Loucy (cell line): Measurements from ENCODE around the gene ALKAL2.

Experiments used
- H2AFZ ChIP-seq: fragments of 200-600 bp; sonication (generic); 2 replicates; pipeline ENCODE4 v1.6.0; 2016; ENCODE audit warnings: antibody characterized with exemption, mild to moderate bottlenecking, low read length, moderate library complexity
- H3F3A ChIP-seq: fragments of 200-600 bp; 2 replicates; pipeline ENCODE4 v1.6.0; 2016; ENCODE audit warnings: antibody characterized with exemption, low read depth, mild to moderate bottlenecking
- H3K27me3 ChIP-seq: fragments of 200-600 bp; sonication (generic); 2 replicates; pipeline ENCODE4 v1.6.1; 2014; ENCODE audit warnings: low read length, mild to moderate bottlenecking; ENCODE audit not compliant: insufficient read depth, poor library complexity, severe bottlenecking
- H3K36me3 ChIP-seq: fragments of 200-600 bp; sonication (generic); 2 replicates; pipeline ENCODE4 v1.6.1; 2016; ENCODE audit warnings: low read length; ENCODE audit not compliant: insufficient read depth
- H3K4me1 ChIP-seq: fragments of 200-600 bp; sonication (generic); 2 replicates; pipeline ENCODE4 v1.5.1; 2014; ENCODE audit warnings: low read length, mild to moderate bottlenecking; ENCODE audit not compliant: insufficient read depth, poor library complexity, severe bottlenecking
- H3K4me2 ChIP-seq: fragments of 200-600 bp; sonication (generic); 2 replicates; pipeline ENCODE4 v1.6.0; 2014; ENCODE audit warnings: antibody characterized with exemption, low read length, low read depth, mild to moderate bottlenecking; ENCODE audit not compliant: poor library complexity, severe bottlenecking
- H3K4me3 ChIP-seq: fragments of 200-600 bp; sonication (generic); 2 replicates; pipeline ENCODE4 v1.5.1; 2014; ENCODE audit warnings: low read length, mild to moderate bottlenecking, mixed read lengths; ENCODE audit not compliant: poor library complexity, severe bottlenecking
- H3K79me2 ChIP-seq: fragments of 200-600 bp; sonication (generic); 2 replicates; pipeline ENCODE4 v1.6.1; 2014; ENCODE audit warnings: low read length; ENCODE audit not compliant: insufficient read depth
- H3K9ac ChIP-seq: fragments of 200-600 bp; sonication (generic); 2 replicates; pipeline ENCODE4 v1.6.0; 2014; ENCODE audit warnings: mild to moderate bottlenecking, low read depth, low read length, moderate library complexity; ENCODE audit not compliant: poor library complexity, severe bottlenecking
- H3K9me2 ChIP-seq: fragments of 200-600 bp; sonication (generic); replicated peaks from 2 replicates; pipeline ENCODE4 v1.6.1; 2016; ENCODE audit warnings: low read depth, low read length, mixed read lengths
- H3K9me3 ChIP-seq: fragments of 200-600 bp; sonication (generic); 2 replicates; pipeline ENCODE4 v1.6.1; 2014; ENCODE audit warnings: mild to moderate bottlenecking, antibody characterized with exemption, low read length, low read depth; ENCODE audit not compliant: insufficient read depth
- H4K20me1 ChIP-seq: fragments of 200-600 bp; sonication (generic); 2 replicates; pipeline ENCODE4 v1.6.0; 2014; ENCODE audit warnings: antibody characterized with exemption, low read length, mild to moderate bottlenecking; ENCODE audit not compliant: insufficient read depth, poor library complexity, severe bottlenecking
- EZH2phosphoT487 ChIP-seq: fragments of 200-600 bp; IDR thresholded peaks from 2 replicates; pipeline ENCODE4 v1.6.1; 2018; ENCODE audit warnings: antibody characterized with exemption, mild to moderate bottlenecking, moderate library complexity, borderline replicate concordance
- TF ChIP-seq, protein P1 (sequence below): fragments of 200-600 bp; sonication (generic); conservative IDR thresholded peaks from 2 replicates; pipeline ENCODE4 v1.5.1; 2014; ENCODE audit warnings: mild to moderate bottlenecking, antibody characterized with exemption, low read length

The ALKAL2 gene

GRCh38 chr2:257842-258241, 30.0 kb downstream of the ALKAL2 start:
- Histone ChIP-seq H3K9me2 (no peaks in the 10 kb centered on the region), H2AFZ (no peak overlapping the region), H3K4me1 (peaks cover 20% of the 10 kb centered on the region), H3K9me3 (no peaks in the 10 kb centered on the region), H3K4me3 (no peak overlapping the region), H3K9ac (no peak overlapping the region), H3K36me3 (no peaks in the 10 kb centered on the region), H3K4me2 (no peak overlapping the region), H3K27me3 (no peaks in the 10 kb centered on the region), H4K20me1 (no peaks in the 10 kb centered on the region), H3F3A (no peaks in the 10 kb centered on the region), H3K79me2 (no peaks in the 10 kb centered on the region)
- no peak for TF ChIP-seq EZH2phosphoT487
- TF ChIP-seq, protein P1, sequence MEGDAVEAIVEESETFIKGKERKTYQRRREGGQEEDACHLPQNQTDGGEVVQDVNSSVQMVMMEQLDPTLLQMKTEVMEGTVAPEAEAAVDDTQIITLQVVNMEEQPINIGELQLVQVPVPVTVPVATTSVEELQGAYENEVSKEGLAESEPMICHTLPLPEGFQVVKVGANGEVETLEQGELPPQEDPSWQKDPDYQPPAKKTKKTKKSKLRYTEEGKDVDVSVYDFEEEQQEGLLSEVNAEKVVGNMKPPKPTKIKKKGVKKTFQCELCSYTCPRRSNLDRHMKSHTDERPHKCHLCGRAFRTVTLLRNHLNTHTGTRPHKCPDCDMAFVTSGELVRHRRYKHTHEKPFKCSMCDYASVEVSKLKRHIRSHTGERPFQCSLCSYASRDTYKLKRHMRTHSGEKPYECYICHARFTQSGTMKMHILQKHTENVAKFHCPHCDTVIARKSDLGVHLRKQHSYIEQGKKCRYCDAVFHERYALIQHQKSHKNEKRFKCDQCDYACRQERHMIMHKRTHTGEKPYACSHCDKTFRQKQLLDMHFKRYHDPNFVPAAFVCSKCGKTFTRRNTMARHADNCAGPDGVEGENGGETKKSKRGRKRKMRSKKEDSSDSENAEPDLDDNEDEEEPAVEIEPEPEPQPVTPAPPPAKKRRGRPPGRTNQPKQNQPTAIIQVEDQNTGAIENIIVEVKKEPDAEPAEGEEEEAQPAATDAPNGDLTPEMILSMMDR = no peak

DNA sequence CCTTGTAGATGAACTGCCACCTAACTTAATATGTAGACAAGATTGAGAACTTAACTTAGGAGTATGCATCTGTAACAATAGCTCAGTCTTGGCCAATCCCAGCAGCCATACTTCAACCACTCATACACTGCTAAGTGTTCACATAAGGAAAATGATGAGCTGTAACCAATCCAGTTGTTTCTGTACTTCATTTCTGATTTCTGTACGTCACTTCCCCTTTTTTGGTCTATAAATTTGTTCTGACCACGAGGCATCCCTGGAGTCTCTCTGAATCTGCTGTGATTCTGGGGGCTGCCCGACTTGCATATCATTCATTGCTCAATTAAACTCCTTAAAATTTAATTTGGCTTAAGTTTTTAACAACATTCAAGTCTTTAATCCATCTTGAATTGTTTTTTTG, 30.5 kb downstream of the ALKAL2 start:
- H3K4me1 ChIP-seq = peaks cover 15% of the 10 kb centered on the region
- no peaks in the 10 kb centered on the region for H3K9me2 ChIP-seq
- H3F3A ChIP-seq = no peaks in the 10 kb centered on the region
- no peaks in the 10 kb centered on the region for H4K20me1 ChIP-seq
- H3K9me3 ChIP-seq = no peaks in the 10 kb centered on the region
- H3K4me3 ChIP-seq = no peak overlapping the region
- H3K36me3 ChIP-seq = no peaks in the 10 kb centered on the region
- TF ChIP-seq, protein P1 = no peak
- no peak for TF ChIP-seq EZH2phosphoT487
- H3K79me2 ChIP-seq = no peaks in the 10 kb centered on the region
- H3K27me3 ChIP-seq = no peaks in the 10 kb centered on the region
- no peak overlapping the region for H2AFZ ChIP-seq
- no peak overlapping the region for H3K9ac ChIP-seq
- H3K4me2 ChIP-seq = no peak overlapping the region

DNA sequence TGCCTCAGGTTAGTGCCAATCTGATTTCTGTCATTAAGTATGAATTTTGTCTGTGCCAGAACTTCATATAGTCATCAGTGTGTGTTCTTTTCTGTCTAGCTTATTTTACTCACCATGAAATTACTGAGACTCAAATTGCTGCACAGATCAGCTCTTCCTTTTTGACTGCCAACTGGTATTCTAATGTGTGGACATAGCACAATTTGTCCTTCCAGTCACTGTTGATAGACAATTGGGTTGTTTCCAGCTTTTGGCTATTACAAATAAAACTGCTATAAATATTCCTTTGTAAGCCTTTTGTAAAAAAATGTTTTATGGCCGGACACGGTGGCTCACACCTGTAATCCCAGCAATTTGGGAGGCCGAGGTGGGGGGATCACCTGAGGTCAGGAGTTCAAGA, 31.8 kb downstream of the ALKAL2 start:
- TF ChIP-seq, protein P1 = no peak
- TF ChIP-seq EZH2phosphoT487 = no peak
- Histone ChIP-seq H3K9ac (no peak overlapping the region), H3K9me2 (no peaks in the 10 kb centered on the region), H3K36me3 (no peaks in the 10 kb centered on the region), H4K20me1 (no peaks in the 10 kb centered on the region), H3K79me2 (no peaks in the 10 kb centered on the region), H3K4me3 (no peak overlapping the region), H3F3A (no peaks in the 10 kb centered on the region), H3K4me1 (peaks cover 9% of the 10 kb centered on the region), H3K4me2 (no peak overlapping the region), H2AFZ (no peak overlapping the region), H3K27me3 (no peaks in the 10 kb centered on the region), H3K9me3 (no peaks in the 10 kb centered on the region)
